Suprapubic skin (tissue), 4 donors: ENCODE results near the gene KDM4B. TPM values are rescaled to one million over a fixed set of nuclear protein-coding genes. Genes with fewer than 3 reads are reported as not detected.

Source experiments
- DNase-seq, 2 donors: peaks; one replicate each; pipeline ENCODE4 v3.0.0-alpha.2; 2019; ENCODE audit warnings: low spot score in 2 of 2
- H3K27ac ChIP-seq: fragments of 200-600 bp; sonication (generic); one replicate; pipeline ENCODE4 v1.5.1; 2019
- H3K27me3 ChIP-seq: fragments of 200-600 bp; sonication (generic); one replicate; pipeline ENCODE4 v1.5.1; 2019
- H3K36me3 ChIP-seq: fragments of 200-600 bp; sonication (generic); one replicate; pipeline ENCODE4 v1.5.1; 2019
- H3K4me1 ChIP-seq: fragments of 200-600 bp; sonication (generic); one replicate; pipeline ENCODE4 v1.5.1; 2019
- H3K4me3 ChIP-seq: fragments of 200-600 bp; sonication (generic); one replicate; pipeline ENCODE4 v1.5.1; 2019; ENCODE audit warnings: mild to moderate bottlenecking
- H3K9me3 ChIP-seq: fragments of 200-600 bp; sonication (generic); one replicate; pipeline ENCODE4 v1.5.1; 2019
- CTCF ChIP-seq, 2 donors: fragments of 200-600 bp in 1 of 2; fragments of 450-650 bp in 1 of 2; sonication (generic) in 1 of 2; IDR thresholded peaks; one replicate each; pipeline ENCODE4 v1.5.1; 2016 to 2019; ENCODE audit warnings: antibody characterized with exemption in 2 of 2, mild to moderate bottlenecking in 1 of 2, moderate library complexity in 1 of 2
- EP300 ChIP-seq: sonication (generic); formaldehyde crosslinking; IDR thresholded peaks from one replicate; pipeline ENCODE4 v1.6.1; 2017; ENCODE audit warnings: antibody characterized with exemption
- POLR2A ChIP-seq, 2 donors: fragments of 450-650 bp; IDR thresholded peaks; one replicate each; pipeline ENCODE4 v1.6.1; 2017; ENCODE audit warnings: antibody characterized with exemption in 2 of 2, mild to moderate bottlenecking in 2 of 2, moderate library complexity in 2 of 2
- POLR2AphosphoS5 ChIP-seq, 3 donors: sonication (generic); formaldehyde crosslinking; IDR thresholded peaks; one replicate each; pipeline ENCODE4 v1.6.1; 2017; ENCODE audit warnings: antibody characterized with exemption in 3 of 3
- WGBS: methylation state at CpG from one replicate; pipeline ENCODE4 v1.1.5; 2018; 5-methylcytosine and 5-hydroxymethylcytosine counted together
- total RNA-seq, 4 donors: library from RNA; depleted of rRNA; stranded (reverse); fragments of >200 nt; gene quantifications; one replicate each; pipeline ENCODE4 v1.1.0, GENCODE V29; 2016

KDM4B gene
- total RNA-seq, 4 donors from 2014 or later: 34.2 to 82.7 (median 48.7) TPM

GRCh38 chr19:5050067-5050656 is 81.2 kb downstream of the KDM4B start:
- Histone ChIP-seq H3K27ac (peak overlapping the region; percentile 83), H3K36me3 (peaks cover 21% of the 10 kb centered on the region), H3K9me3 (no peaks in the 10 kb centered on the region), H3K27me3 (no peaks in the 10 kb centered on the region), H3K4me3 (no peak overlapping the region), H3K4me1 (peaks cover 50% of the 10 kb centered on the region)
- TF ChIP-seq POLR2AphosphoS5 (IDR thresholded peaks at IDR 0.05) (no peak), POLR2A (IDR thresholded peaks at IDR 0.05) (no peak), CTCF (IDR thresholded peaks at IDR 0.05) (no peak), EP300 (no peak)
- no peak for DNase-seq
- 52% methylated on average over 11 of the region's 16 CpGs for WGBS

- Histone ChIP-seq H3K36me3 (peaks cover 24% of the 10 kb centered on the region), H3K27me3 (no peaks in the 10 kb centered on the region), H3K4me3 (no peak overlapping the region), H3K27ac (no peak overlapping the region), H3K9me3 (no peaks in the 10 kb centered on the region), H3K4me1 (peaks cover 47% of the 10 kb centered on the region)
- WGBS: 87% methylated on average over 12 of the region's 16 CpGs
- DNase-seq: no peak
- TF ChIP-seq POLR2A (IDR thresholded peaks at IDR 0.05) (no peak), POLR2AphosphoS5 (IDR thresholded peaks at IDR 0.05) (no peak), CTCF (IDR thresholded peaks at IDR 0.05) (no peak), EP300 (no peak)
Measured at GRCh38 chr19:5050905-5051304, 82.0 kb downstream of the KDM4B start.

DNA sequence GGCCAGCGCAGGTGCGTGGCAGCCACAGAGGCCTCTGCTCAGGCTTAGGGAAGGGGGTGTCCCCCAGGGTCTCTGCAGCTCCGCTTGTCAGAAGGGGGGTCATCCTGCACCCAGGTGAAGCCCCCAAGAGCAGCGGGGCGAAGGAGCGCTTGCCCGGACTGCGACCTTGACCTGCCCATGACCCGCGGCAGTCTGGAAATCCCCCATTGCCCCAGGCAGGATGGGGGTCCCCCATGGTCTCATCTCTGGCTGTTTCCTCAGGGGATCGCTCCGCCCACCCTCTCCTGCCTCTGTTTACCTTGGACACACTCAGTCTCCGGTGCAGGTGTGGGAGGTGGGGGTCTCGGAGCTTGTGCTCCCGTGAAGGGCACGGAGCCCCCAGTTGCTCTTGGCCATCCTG is 82.7 kb downstream of the KDM4B start:
- WGBS: 87% methylated on average over 4 of the region's 16 CpGs
- Histone ChIP-seq H3K36me3 (peaks cover 24% of the 10 kb centered on the region), H3K9me3 (no peaks in the 10 kb centered on the region), H3K4me3 (no peak overlapping the region), H3K27ac (no peak overlapping the region), H3K27me3 (no peaks in the 10 kb centered on the region), H3K4me1 (peaks cover 40% of the 10 kb centered on the region)
- no peak for TF ChIP-seq POLR2A (IDR thresholded peaks at IDR 0.05)
- no peak for TF ChIP-seq CTCF (IDR thresholded peaks at IDR 0.05)
- TF ChIP-seq POLR2AphosphoS5 (IDR thresholded peaks at IDR 0.05): no peak
- no peak for TF ChIP-seq EP300
- DNase-seq: no peak

DNA sequence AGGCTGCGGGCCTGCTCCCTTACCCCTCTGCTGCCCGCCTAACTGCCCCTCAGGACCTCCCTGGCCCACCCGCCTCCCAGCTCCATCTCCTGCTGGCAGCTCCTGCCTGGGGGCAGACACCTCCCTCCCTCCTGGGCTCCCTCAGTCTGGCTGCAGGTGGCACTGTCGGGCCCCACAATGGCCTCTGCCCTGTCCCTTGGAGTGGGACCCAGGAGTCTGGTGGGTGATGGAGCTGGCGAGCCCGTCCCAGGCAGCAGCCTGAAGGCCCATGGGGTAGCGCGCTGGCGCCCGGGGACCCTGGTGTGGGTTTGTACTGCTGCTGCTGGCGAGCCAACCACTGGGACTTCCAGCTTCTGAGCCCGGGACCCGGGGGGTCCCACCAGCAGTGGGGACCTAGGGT is 83.6 kb downstream of the KDM4B start:
- peaks cover 31% of the 10 kb centered on the region for H3K4me1 ChIP-seq
- 94% methylated on average over 9 of the region's 13 CpGs for WGBS
- peaks cover 22% of the 10 kb centered on the region for H3K36me3 ChIP-seq
- TF ChIP-seq POLR2A (IDR thresholded peaks at IDR 0.05) (no peak), POLR2AphosphoS5 (IDR thresholded peaks at IDR 0.05) (no peak), CTCF (IDR thresholded peaks at IDR 0.05) (no peak), EP300 (no peak)
- H3K4me3 ChIP-seq: no peak overlapping the region
- no peaks in the 10 kb centered on the region for H3K9me3 ChIP-seq
- DNase-seq: no peak
- H3K27ac ChIP-seq: no peak overlapping the region
- H3K27me3 ChIP-seq: no peaks in the 10 kb centered on the region

DNA sequence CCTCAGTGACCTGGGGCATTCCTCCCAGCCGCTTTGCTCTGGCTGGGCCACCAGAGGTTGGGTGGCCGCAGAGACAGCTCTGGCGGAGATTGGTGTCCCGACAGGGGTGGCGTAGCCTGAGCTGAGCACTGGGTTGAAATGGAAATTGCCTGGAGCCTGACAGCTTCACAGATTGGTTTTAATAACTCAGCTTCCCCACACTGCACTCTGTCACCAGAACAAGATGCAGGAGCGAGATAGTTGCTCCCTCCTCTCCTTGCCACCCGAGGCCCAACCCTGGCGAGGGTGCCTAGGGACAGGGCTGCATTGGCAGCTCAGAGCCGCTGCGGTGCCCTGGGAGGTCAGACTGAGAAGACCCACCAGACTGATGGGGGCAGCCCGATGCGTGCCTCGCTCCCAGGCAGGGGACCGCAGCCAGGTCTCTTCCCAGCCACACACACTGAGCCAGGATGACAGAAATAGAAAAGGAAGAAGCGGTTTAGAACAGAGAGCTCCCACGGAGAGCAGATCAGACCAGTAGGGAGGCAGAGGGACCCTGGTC is 84.1 kb downstream of the KDM4B start:
- Histone ChIP-seq H3K9me3 (no peaks in the 10 kb centered on the region), H3K4me3 (no peak overlapping the region), H3K27ac (no peak overlapping the region), H3K36me3 (peaks cover 20% of the 10 kb centered on the region), H3K4me1 (peaks cover 30% of the 10 kb centered on the region), H3K27me3 (no peaks in the 10 kb centered on the region)
- DNase-seq: no peak
- TF ChIP-seq CTCF (IDR thresholded peaks at IDR 0.05) (no peak), POLR2AphosphoS5 (IDR thresholded peaks at IDR 0.05) (no peak), POLR2A (IDR thresholded peaks at IDR 0.05) (no peak), EP300 (no peak)
- 97% methylated on average over 13 of the region's 16 CpGs for WGBS
